Measurements from ENCODE around the gene CDH11. TPM values are rescaled to one million over a fixed set of nuclear protein-coding genes. Genes with fewer than 3 reads are reported as not detected.

CDH11 gene
- total RNA-seq, 2 donors from 2014 or later: not detected

DNA sequence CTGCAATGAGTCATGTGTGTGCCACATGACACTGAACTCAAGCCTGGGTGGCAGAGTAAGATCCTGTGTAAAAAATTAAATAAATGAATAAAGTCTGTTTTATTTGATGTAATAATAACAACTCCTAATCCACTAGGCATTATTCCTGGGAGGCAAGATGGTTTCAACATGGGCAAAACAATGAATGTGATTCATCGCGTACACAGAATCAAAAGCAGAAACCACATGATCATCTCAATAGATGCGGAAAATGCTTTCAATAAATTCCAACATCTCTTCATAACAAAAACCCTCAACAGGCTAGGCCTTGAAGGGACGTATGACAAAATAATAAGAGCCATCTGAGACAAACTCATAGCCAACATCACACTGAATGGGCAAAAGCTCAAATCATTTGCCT, 195.4 kb downstream of the CDH11 start:
- Mint-ChIP-seq H3K4me1 (ENCODE audit: low read depth) (no peaks in the 10 kb centered on the region), H3K9me3 (peaks cover 13 to 14% of the 10 kb centered on the region in 2 donors), H3K36me3 (ENCODE audit: insufficient read depth in 2 of 2) (peaks cover 2 to 3% of the 10 kb centered on the region in 2 donors), H3K4me3 (no peak overlapping the region), H3K27me3 (ENCODE audit: low read depth) (no peaks in the 10 kb centered on the region), H3K27ac (no peak overlapping the region)
- no peak for ATAC-seq (replicated peaks in 1 of 2)
- DNase-seq: no peak

DNA sequence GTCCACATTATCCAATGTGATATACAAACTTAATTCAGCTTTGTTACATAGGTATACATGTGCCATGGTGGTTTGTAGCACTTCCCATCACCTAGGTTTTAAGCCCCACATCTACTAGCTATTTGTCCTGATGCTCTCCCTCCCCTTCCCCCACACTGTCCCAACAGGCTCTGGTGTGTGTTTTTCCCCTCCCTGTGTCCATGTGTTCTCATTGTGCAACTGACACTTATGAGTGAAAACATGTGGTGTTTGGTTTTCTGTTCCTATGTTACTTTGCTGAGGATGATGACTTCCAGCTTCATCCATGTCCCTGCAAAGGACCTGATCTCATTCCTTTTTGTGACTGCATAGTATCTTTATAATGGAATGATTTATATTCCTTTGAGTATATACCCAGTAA, 196.7 kb downstream of the CDH11 start:
- Mint-ChIP-seq H3K36me3 (ENCODE audit: insufficient read depth in 2 of 2) (peaks cover 2 to 3% of the 10 kb centered on the region in 2 donors), H3K27ac (no peak overlapping the region), H3K4me3 (no peak overlapping the region), H3K9me3 (peaks cover 8 to 10% of the 10 kb centered on the region in 2 donors), H3K4me1 (ENCODE audit: low read depth) (no peaks in the 10 kb centered on the region), H3K27me3 (ENCODE audit: low read depth) (no peaks in the 10 kb centered on the region)
- ATAC-seq (replicated peaks in 1 of 2) (no peak), DNase-seq (no peak)

DNA sequence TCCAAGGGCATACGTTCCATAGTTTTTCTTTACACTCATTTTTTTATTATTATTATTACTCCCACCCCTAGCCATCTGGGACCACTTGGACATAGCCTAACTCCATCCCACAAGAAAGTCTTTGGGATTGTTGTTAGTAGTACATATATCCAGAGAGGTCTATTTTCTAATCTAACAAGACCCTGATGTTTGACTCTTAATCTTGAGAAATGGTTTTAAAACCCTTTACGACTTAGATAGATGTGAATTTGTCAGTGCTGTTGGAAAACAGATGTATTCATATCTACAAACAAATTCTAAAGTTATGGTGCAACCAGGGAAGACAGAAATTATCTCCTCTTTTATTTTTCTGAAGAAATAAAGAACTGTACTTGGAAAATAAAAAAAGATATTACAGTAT, 197.8 kb downstream of the CDH11 start:
- peaks cover 2 to 3% of the 10 kb centered on the region in 2 donors for H3K36me3 Mint-ChIP-seq (ENCODE audit: insufficient read depth in 2 of 2)
- H3K4me1 Mint-ChIP-seq (ENCODE audit: low read depth): no peaks in the 10 kb centered on the region
- H3K9me3 Mint-ChIP-seq: peaks cover 9 to 10% of the 10 kb centered on the region in 2 donors
- ATAC-seq (replicated peaks in 1 of 2): no peak
- no peaks in the 10 kb centered on the region for H3K27me3 Mint-ChIP-seq (ENCODE audit: low read depth)
- no peak overlapping the region for H3K27ac Mint-ChIP-seq
- H3K4me3 Mint-ChIP-seq: no peak overlapping the region
- no peak for DNase-seq

DNA sequence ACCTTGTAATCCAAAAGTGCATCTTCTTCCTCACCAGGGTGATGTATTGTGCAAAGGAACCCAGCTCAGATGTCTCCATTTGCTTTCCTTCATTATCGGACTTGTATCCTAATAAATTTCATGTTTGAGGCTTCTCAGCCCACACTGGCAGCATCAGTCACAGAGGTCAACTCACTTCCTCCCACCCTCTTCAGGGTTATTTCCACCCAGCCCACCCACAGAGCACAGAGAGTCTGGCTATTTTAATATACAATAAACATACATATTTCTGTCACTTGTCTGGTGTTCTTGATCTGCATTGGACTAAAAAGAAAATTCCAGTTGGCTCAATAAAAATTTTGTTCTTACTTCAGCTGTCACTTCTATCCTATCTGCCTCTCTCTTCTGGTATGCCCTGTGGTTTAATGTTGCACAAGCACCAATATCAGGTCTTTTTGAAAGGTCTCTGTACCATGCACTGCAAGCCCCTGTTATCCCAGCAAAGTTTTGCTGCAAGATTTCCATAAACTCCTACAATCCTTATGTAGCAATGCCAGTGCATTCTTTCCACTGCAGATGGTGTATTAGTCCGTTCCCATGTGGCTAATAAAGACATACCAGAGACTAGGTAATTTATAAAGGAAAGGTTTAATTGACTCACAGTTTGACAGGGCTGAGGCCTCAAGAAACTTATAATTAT, 201.8 kb downstream of the CDH11 start:
- Mint-ChIP-seq H3K36me3 (ENCODE audit: insufficient read depth in 2 of 2) (peaks cover 0 to 2% of the 10 kb centered on the region in 2 donors), H3K9me3 (peaks cover 9 to 12% of the 10 kb centered on the region in 2 donors), H3K27ac (no peak overlapping the region), H3K4me1 (ENCODE audit: low read depth) (no peaks in the 10 kb centered on the region), H3K27me3 (ENCODE audit: low read depth) (no peaks in the 10 kb centered on the region), H3K4me3 (no peak overlapping the region)
- no peak for DNase-seq
- no peak for ATAC-seq (replicated peaks in 1 of 2)

DNA sequence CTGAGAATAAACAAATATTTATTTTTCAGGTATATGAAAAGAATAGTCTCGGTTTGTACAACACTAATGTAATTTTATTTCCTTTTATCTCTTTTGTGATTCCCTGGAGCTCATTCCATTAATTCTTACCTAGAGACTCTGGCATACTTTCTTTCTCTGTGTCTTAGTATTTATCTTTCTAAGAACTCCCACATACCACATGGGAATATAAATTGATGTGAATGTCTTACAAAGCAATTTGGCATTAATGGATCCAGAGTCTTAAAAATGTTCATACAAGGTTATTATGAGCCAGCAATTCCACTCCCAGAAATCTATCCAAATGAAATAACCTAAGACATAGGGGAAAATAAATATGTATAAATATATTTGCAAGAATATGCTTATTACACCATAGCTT, 202.7 kb downstream of the CDH11 start:
- Mint-ChIP-seq H3K36me3 (ENCODE audit: insufficient read depth in 2 of 2) (peaks cover 0 to 2% of the 10 kb centered on the region in 2 donors), H3K4me3 (no peak overlapping the region), H3K4me1 (ENCODE audit: low read depth) (no peaks in the 10 kb centered on the region), H3K27me3 (ENCODE audit: low read depth) (no peaks in the 10 kb centered on the region), H3K27ac (no peak overlapping the region), H3K9me3 (peaks cover 12% of the 10 kb centered on the region in 2 donors)
- DNase-seq: no peak
- ATAC-seq (replicated peaks in 1 of 2): no peak

DNA sequence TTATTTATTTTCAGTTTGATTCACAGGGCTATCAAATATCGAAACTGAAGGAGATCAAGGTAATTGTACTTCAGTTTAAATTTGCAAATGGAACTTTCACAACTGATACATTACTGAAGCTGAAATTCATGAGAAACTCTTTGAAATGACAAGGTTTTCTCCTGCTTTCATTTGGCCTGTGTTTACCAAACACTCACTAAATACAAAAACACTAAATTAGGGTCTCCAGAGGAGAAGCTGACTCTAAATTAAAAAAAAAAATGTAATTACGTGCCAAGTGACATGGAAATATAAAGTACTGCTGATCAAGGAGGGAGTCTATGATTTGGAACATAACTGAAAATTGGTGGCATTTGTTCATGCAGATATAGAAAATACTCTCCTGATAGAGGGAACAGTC, 205.8 kb downstream of the CDH11 start:
- Mint-ChIP-seq H3K4me3 (no peak overlapping the region), H3K4me1 (ENCODE audit: low read depth) (no peaks in the 10 kb centered on the region), H3K36me3 (ENCODE audit: insufficient read depth in 2 of 2) (no peaks in the 10 kb centered on the region), H3K27ac (no peak overlapping the region), H3K27me3 (ENCODE audit: low read depth) (no peaks in the 10 kb centered on the region), H3K9me3 (peaks cover 8% of the 10 kb centered on the region in 2 donors)
- no peak for DNase-seq
- ATAC-seq (replicated peaks in 1 of 2): no peak

DNA sequence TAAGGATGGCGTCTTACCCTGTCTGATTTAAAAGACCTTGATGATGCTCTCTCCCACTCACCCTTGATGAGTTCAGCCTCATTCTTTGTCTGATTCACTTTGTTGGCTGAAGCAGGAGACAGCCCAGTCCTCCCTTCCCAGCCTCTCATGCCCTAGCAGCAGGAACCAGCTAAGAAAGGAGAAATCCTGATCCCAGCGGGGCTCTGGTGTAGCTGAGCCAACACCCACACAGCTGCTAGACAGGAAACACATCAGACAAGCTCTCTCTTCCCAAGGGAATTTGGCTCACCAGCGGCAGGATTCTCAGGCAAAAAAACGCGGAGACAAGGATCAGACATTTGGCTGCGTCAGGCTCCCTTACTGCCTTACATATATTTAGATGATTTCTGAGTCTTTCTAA, 211.5 kb downstream of the CDH11 start:
- no peaks in the 10 kb centered on the region for H3K4me1 Mint-ChIP-seq (ENCODE audit: low read depth)
- peaks cover 5 to 7% of the 10 kb centered on the region in 2 donors for H3K9me3 Mint-ChIP-seq
- H3K27me3 Mint-ChIP-seq (ENCODE audit: low read depth): no peaks in the 10 kb centered on the region
- no peak overlapping the region for H3K27ac Mint-ChIP-seq
- no peak for ATAC-seq (replicated peaks in 1 of 2)
- H3K4me3 Mint-ChIP-seq: no peak overlapping the region
- no peaks in the 10 kb centered on the region for H3K36me3 Mint-ChIP-seq (ENCODE audit: insufficient read depth in 2 of 2)
- DNase-seq: no peak

DNA sequence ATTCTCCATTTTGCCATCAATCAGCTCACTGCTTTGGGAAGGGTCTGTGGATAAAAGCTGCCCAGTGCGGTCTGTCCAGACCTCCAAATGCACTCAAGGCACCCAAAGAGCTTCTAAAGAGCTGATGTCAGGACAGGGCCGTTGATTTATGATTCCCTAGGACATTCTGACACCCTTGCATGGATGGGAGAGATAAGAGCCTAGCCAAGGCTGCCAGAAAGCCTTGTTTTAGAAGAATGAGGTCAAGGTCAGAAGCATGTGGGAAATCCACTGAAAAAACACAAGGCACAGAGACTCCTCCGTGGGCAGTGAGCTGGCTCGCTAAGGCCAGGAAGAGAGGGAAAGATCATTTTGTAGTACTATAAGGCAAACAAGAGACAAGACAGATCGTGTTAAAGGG, 214.0 kb downstream of the CDH11 start:
- Mint-ChIP-seq H3K27ac (no peak overlapping the region), H3K36me3 (ENCODE audit: insufficient read depth in 2 of 2) (peaks cover 0 to 3% of the 10 kb centered on the region in 2 donors), H3K9me3 (peaks cover 8 to 13% of the 10 kb centered on the region in 2 donors), H3K4me1 (ENCODE audit: low read depth) (no peaks in the 10 kb centered on the region), H3K27me3 (ENCODE audit: low read depth) (no peaks in the 10 kb centered on the region), H3K4me3 (no peak overlapping the region)
- DNase-seq (no peak), ATAC-seq (replicated peaks in 1 of 2) (no peak)

DNA sequence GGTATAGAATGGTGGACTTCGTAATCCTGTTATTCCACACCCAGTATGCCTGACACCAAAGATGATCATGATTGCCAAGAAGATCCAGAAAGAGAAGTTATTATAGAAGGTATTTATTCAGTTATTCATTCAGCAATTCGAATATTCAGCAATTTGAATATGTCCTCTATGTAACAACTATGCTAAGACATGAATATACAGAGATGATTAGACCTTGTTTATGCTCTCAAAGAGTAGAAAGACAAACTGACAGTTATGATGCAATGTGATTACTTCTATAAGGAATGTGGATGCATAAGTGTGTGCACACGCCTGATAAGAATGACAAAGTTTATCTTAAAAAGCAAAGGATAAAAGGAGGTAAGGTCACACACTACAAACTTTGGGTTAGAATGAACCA, 218.1 kb downstream of the CDH11 start:
- H3K4me3 Mint-ChIP-seq: no peak overlapping the region
- ATAC-seq (replicated peaks in 1 of 2) (no peak), DNase-seq (no peak)
- peaks cover 0 to 3% of the 10 kb centered on the region in 2 donors for H3K36me3 Mint-ChIP-seq (ENCODE audit: insufficient read depth in 2 of 2)
- H3K4me1 Mint-ChIP-seq (ENCODE audit: low read depth): no peaks in the 10 kb centered on the region
- peaks cover 10 to 14% of the 10 kb centered on the region in 2 donors for H3K9me3 Mint-ChIP-seq
- H3K27ac Mint-ChIP-seq: no peak overlapping the region
- no peaks in the 10 kb centered on the region for H3K27me3 Mint-ChIP-seq (ENCODE audit: low read depth)

DNA sequence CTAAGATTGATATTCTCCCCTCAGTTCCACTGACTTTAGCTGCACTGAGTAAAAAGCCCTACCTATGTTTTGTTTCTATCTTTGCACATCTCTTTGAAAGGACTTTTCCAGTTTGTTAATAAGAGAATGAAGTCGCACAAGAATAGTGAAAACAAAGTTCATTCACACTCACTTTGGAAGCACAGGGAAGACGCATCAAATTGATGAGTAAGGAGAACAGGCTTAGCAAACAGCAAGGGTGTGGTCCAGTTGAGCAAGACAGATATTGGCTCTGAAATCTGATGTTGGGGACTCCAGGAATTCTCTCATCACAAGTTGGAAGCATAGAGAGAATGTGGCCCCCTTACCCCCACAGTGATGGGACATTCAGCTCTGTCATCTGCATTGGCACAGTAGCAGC, 221.3 kb downstream of the CDH11 start:
- no peak for DNase-seq
- peaks cover 0 to 3% of the 10 kb centered on the region in 2 donors for H3K36me3 Mint-ChIP-seq (ENCODE audit: insufficient read depth in 2 of 2)
- H3K9me3 Mint-ChIP-seq: peaks cover 9 to 15% of the 10 kb centered on the region in 2 donors
- no peak for ATAC-seq (replicated peaks in 1 of 2)
- H3K27me3 Mint-ChIP-seq (ENCODE audit: low read depth): no peaks in the 10 kb centered on the region
- no peak overlapping the region for H3K4me3 Mint-ChIP-seq
- no peak overlapping the region for H3K27ac Mint-ChIP-seq
- H3K4me1 Mint-ChIP-seq (ENCODE audit: low read depth): no peaks in the 10 kb centered on the region

DNA sequence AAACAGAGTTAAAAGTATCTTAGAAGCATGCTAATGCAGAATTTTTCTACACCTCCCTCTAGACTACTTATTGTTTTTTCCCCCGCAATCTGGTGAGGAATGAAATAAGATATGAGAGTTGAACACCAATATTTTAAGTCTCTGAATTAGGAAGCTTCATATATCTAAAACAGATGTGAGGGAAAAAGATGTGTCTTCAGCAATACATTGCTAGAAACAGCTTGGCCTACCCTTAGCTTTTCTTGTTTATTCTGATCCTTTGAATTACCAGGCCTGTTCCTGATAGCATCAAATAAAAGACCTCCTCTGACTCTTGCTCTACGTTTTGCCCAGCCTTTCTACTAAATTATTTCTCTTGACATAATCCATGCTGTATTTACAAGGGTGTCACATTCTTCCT, 221.8 kb downstream of the CDH11 start:
- no peak overlapping the region for H3K27ac Mint-ChIP-seq
- H3K36me3 Mint-ChIP-seq (ENCODE audit: insufficient read depth in 2 of 2): peaks cover 0 to 3% of the 10 kb centered on the region in 2 donors
- H3K9me3 Mint-ChIP-seq: peaks cover 9 to 15% of the 10 kb centered on the region in 2 donors
- DNase-seq (no peak), ATAC-seq (replicated peaks in 1 of 2) (no peak)
- no peak overlapping the region for H3K4me3 Mint-ChIP-seq
- no peaks in the 10 kb centered on the region for H3K4me1 Mint-ChIP-seq (ENCODE audit: low read depth)
- H3K27me3 Mint-ChIP-seq (ENCODE audit: low read depth): no peaks in the 10 kb centered on the region

DNA sequence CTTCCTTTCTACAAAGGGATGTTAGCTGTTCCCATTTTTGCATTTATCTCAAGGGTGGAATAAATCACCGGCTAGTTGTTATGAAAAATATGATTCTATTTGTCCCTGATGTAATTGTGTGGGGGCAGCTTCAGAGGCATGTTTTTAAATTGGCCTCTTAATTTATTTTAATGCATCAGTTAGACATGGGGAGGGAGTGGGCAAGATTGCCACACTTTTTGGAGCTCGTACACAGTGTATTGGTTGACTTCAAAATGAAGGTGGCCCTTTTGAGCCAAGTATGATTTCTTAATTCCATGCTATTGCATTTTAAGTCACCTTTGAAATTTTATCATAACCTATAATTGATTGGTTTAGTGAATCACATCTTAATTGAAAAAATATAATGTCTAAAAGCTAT, 223.7 kb downstream of the CDH11 start:
- no peak overlapping the region for H3K4me3 Mint-ChIP-seq
- peaks cover 6 to 18% of the 10 kb centered on the region in 2 donors for H3K9me3 Mint-ChIP-seq
- peaks cover 0 to 1% of the 10 kb centered on the region in 2 donors for H3K36me3 Mint-ChIP-seq (ENCODE audit: insufficient read depth in 2 of 2)
- DNase-seq (no peak), ATAC-seq (replicated peaks in 1 of 2) (no peak)
- H3K27me3 Mint-ChIP-seq (ENCODE audit: low read depth): no peaks in the 10 kb centered on the region
- no peaks in the 10 kb centered on the region for H3K4me1 Mint-ChIP-seq (ENCODE audit: low read depth)
- no peak overlapping the region for H3K27ac Mint-ChIP-seq
